22Rv1 (cell line): ENCODE measurements around the gene ULK2.

Experiments used
- H3K27ac ChIP-seq: fragments of 450-650 bp; 2 replicates; pipeline ENCODE4 v1.5.1; 2017
- CTCF ChIP-seq: fragments of 450-650 bp; IDR thresholded peaks from 2 replicates; pipeline ENCODE4 v1.5.1; 2017; ENCODE audit warnings: mild to moderate bottlenecking
- ZFX ChIP-seq: fragments of 450-650 bp; IDR thresholded peaks from 2 replicates; pipeline ENCODE4 v1.6.1; 2017; ENCODE audit warnings: antibody characterized with exemption, borderline replicate concordance

The ULK2 gene

GRCh38 chr17:19799796-19800195, 67.9 kb downstream of the ULK2 start:
- no peak overlapping the region for H3K27ac ChIP-seq
- TF ChIP-seq ZFX (no peak), CTCF (no peak)

DNA sequence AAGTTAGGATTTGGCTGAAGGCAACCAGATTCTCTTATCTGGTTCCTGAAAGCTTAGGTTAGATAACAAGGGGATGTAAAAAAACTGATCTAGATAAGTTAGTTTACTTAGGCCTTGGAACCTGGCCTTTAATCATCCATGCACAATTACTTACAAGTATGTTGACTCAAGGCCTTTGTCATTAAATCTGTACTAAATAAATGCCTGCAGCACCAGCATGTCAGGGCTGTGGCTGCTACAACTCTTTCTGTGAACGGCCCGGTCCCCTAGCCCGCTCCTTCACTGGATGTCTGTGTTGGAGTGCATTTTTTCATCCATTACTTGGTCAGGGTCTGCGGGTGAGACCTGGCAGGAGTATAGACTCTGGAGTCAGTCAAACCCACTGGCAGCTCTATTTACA, 71.3 kb downstream of the ULK2 start:
- no peak overlapping the region for H3K27ac ChIP-seq
- TF ChIP-seq ZFX (no peak), CTCF (no peak)

DNA sequence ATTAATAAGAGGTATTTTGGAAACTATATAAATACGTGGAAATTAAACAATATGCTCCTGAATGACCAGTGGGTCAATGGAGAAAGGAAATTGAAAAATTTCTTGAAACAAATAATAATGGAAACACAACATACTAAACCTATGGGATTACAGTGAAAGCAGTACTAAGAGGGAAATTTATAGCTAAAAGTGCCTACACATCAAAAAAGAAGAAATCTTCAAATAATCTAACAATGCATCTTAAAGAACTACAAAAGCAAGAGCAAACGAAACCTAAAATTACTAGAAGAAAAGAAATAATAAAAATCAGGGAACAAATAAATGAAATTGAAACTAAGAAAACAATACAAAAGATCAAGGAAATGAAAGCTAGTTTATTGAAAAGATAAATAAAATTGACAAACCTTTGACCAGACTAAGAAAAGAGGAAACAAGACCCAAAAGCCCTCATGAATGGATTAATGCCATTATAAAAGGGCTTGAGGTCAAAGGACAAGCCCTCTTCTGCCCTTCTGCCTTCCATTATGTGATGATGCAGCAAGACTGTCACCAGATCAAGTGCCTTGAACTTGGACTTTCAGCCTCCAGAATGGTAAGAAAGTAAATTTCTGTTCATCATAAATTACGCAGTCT, 75.7 kb downstream of the ULK2 start:
- TF ChIP-seq CTCF (no peak), ZFX (no peak)
- H3K27ac ChIP-seq, result no peak overlapping the region

- TF ChIP-seq ZFX (no peak), CTCF (no peak)
- no peak overlapping the region for H3K27ac ChIP-seq
Observed at GRCh38 chr17:19787733-19788357, 79.9 kb downstream of the ULK2 start.

DNA sequence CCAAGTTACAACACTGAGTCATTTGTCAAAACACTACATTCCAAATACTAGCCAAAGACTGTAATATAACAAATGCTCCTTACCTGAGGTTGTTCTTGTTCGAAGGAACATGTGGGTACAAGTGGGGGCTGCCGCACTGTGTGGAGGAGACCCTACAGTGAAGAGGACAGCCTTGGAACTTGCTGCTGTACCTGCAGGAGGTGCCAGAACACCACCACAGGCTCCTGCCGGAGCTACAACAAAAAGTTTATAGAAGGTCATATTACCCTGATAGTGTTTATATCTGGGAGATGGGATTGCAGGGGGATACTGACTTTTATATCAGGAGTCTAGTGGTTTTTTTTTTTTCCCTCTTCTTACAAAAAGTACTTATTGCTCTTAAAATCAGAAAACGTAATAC, 81.9 kb downstream of the ULK2 start:
- no peak overlapping the region for H3K27ac ChIP-seq
- TF ChIP-seq CTCF (peak; percentile 17; the same call in 1 of the 2 replicates), ZFX (no peak)

DNA sequence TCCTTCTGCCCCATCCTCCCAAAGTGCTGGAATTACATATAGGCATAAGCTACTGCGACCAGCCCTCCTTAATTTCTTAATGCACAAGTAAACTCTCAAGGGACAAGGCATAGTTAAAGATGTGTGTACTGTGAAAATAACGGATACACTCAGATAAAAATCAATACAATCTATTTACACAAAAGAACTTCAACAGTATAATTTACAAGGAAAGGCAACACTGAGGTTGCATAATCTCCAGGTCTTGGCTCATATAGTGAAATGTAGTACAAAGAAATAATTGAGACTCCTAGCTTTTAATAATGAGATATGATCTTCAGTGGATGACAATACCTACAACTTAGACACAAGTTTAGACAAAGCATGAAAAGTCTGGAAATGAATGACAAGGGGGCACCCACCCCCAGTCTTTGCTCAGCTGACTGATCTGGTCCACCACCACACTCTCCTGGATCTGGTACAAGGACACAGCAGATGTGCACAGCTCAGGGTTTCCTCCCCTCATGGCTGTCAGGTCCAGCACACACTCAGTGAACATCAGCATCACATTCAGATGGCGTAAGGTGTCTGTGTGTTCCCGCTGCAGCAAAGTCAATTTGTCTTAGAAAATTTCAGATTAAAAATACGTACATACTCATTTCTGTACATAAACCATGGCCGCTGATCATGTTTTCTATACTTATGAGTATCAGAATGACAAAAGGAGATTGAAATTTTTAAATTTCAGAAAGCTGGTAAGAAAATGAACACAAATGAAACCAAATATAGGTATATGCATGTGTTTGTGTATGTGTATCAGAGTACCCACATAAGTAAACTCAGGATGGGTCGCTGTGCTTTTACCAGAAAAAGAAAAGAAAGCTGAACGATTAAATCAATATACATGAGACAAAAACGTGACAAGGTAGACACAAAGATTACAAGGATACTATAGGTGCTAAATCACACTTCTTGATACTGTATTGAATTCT, 86.0 kb downstream of the ULK2 start:
- TF ChIP-seq CTCF (no peak), ZFX (no peak)
- H3K27ac ChIP-seq, result peak overlapping the region; percentile 42; the same call in 1 of the 2 replicates
